NB4 (cell line): ENCODE data around the gene ABCF2.
A peak's percentile ranks its signal among the peaks of the same experiment; 100 is the strongest.

Experiments used
- DNase-seq: peaks from one replicate; pipeline ENCODE4 v3.0.0; 2010; ENCODE audit warnings: low read depth
- H3K4me3 ChIP-seq: one replicate; pipeline ENCODE4 v1.5.1; 2011; ENCODE audit warnings: mild to moderate bottlenecking, low read depth, low read length, moderate library complexity
- CTCF ChIP-seq: IDR thresholded peaks from one replicate; pipeline ENCODE4 v1.5.1; 2012; ENCODE audit warnings: low read depth, low read length
- MYC ChIP-seq: IDR thresholded peaks from 2 replicates; pipeline ENCODE4 v1.6.1; 2011; ENCODE audit warnings: low read depth, low read length
- POLR2A ChIP-seq: IDR thresholded peaks from 2 replicates; pipeline ENCODE4 v1.6.1; 2011; ENCODE audit warnings: mild to moderate bottlenecking; ENCODE audit not compliant: insufficient read length; ENCODE audit errors: extremely low read depth
- TF ChIP-seq, protein P1 (sequence below): IDR thresholded peaks from 2 replicates; pipeline ENCODE4 v1.6.1; 2011; ENCODE audit warnings: low read depth, low read length

The ABCF2 gene

DNA sequence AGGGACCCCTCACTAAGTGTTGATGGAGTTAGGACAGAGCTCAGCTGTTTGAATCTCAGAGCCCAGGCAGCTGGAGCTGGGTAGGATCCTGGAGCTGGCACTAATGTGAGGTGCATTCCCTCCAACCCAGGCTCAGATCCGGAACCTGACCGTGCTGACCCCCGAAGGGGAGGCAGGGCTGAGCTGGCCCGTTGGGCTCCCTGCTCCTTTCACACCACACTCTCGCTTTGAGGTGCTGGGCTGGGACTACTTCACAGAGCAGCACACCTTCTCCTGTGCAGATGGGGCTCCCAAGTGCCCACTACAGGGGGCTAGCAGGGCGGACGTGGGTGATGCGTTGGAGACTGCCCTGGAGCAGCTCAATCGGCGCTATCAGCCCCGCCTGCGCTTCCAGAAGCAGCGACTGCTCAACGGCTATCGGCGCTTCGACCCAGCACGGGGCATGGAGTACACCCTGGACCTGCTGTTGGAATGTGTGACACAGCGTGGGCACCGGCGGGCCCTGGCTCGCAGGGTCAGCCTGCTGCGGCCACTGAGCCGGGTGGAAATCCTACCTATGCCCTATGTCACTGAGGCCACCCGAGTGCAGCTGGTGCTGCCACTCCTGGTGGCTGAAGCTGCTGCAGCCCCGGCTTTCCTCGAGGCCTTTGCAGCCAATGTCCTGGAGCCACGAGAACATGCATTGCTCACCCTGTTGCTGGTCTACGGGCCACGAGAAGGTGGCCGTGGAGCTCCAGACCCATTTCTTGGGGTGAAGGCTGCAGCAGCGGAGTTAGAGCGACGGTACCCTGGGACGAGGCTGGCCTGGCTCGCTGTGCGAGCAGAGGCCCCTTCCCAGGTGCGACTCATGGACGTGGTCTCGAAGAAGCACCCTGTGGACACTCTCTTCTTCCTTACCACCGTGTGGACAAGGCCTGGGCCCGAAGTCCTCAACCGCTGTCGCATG, 10.5 kb upstream of the ABCF2 start:
- DNase-seq: no peak
- H3K4me3 ChIP-seq: no peak overlapping the region
- TF ChIP-seq MYC (no peak), CTCF (no peak), POLR2A (no peak)
- TF ChIP-seq, protein P1, sequence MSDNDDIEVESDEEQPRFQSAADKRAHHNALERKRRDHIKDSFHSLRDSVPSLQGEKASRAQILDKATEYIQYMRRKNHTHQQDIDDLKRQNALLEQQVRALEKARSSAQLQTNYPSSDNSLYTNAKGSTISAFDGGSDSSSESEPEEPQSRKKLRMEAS: no peak

GRCh38 chr7:151236406-151236805, 9.4 kb upstream of the ABCF2 start:
- no peak for DNase-seq
- H3K4me3 ChIP-seq: no peak overlapping the region
- TF ChIP-seq POLR2A: no peak
- no peak for TF ChIP-seq MYC
- TF ChIP-seq, protein P1: no peak
- TF ChIP-seq CTCF: no peak

DNA sequence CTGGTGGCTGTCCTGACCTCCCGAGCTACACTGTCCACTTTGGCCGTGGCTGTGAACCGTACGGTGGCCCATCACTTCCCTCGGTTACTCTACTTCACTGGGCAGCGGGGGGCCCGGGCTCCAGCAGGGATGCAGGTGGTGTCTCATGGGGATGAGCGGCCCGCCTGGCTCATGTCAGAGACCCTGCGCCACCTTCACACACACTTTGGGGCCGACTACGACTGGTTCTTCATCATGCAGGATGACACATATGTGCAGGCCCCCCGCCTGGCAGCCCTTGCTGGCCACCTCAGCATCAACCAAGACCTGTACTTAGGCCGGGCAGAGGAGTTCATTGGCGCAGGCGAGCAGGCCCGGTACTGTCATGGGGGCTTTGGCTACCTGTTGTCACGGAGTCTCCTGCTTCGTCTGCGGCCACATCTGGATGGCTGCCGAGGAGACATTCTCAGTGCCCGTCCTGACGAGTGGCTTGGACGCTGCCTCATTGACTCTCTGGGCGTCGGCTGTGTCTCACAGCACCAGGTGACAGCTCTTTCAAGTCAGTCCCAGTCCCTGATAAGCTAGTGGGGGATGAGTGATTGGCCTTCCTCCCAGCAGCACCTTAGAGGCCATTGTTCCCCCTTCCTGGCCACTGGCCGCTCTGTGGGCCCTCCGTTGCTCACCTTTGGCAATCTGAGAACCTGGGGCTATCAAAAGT, 8.2 kb upstream of the ABCF2 start:
- DNase-seq: no peak
- no peak for TF ChIP-seq POLR2A
- TF ChIP-seq CTCF: no peak
- no peak for TF ChIP-seq MYC
- TF ChIP-seq, protein P1: no peak
- H3K4me3 ChIP-seq: no peak overlapping the region

DNA sequence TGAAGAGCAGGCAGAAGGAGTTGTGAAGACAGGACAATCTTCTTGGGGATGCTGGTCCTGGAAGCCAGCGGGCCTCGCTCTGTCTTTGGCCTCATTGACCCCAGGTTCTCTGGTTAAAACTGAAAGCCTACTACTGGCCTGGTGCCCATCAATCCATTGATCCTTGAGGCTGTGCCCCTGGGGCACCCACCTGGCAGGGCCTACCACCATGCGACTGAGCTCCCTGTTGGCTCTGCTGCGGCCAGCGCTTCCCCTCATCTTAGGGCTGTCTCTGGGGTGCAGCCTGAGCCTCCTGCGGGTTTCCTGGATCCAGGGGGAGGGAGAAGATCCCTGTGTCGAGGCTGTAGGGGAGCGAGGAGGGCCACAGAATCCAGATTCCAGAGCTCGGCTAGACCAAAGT, 6.8 kb upstream of the ABCF2 start:
- no peak for DNase-seq
- TF ChIP-seq CTCF (no peak), POLR2A (no peak), MYC (no peak)
- TF ChIP-seq, protein P1: no peak
- H3K4me3 ChIP-seq: peak overlapping the region; percentile 92

DNA sequence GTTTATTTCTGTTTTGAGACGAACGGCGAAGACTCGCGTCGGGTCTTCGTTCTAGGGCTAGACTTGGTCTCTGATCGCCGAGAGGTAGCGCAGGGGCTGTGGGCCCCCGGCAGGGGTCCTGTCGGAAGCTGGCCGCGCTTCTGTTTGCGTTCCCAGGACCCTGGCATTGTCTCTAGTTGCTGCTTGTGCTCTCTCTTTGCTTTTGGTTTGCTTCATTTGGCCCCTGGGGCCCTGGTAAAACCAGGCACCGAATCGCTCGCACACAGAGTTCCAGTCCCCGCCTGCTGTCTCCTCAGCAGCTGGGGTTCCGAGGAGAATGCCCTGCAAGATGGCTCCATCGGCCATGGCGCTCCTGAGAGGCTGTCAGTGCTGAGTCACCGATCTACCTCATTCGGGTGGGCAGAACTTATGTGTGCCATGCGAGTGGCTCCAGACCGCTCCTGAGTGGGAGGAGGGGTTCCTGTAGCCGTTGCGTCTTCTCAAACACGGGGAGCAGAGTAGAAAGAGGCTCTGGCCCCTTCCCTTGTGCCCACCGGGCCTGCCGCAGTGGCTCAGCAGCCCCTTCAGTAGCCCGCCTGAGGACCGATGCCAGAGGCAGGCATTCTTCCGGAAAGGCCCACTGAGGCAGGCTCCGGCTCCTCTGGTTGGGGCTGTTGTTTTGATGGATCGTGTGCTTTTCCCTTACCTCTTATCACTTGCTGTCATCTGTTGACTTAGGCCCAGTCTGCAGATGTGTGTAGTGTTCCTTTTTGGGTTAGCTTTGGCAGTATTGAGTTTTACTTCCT, 6.1 kb upstream of the ABCF2 start:
- DNase-seq: peak; percentile 91
- H3K4me3 ChIP-seq: peak overlapping the region; percentile 92
- peak; percentile 28 for TF ChIP-seq POLR2A
- TF ChIP-seq, protein P1: peak; percentile 75
- no peak for TF ChIP-seq CTCF
- peak; percentile 58 for TF ChIP-seq MYC
